H1 (cell line): Measurements from ENCODE around the gene SPACA7. TPM values are rescaled to one million over a fixed set of nuclear protein-coding genes. Genes with fewer than 3 reads are reported as not detected.

Experiments
- ASH2L ChIP-seq: fragments of 200-600, 300-600 bp; sonication (generic); IDR thresholded peaks from one replicate; pipeline ENCODE4 v1.7.1; 2017; ENCODE audit warnings: low read length
- BACH1 ChIP-seq: IDR thresholded peaks from 2 replicates; pipeline ENCODE4 v1.6.1; 2012; ENCODE audit warnings: low read length, improper control_type of control experiment
- CBX8 ChIP-seq: fragments of 300-800, 300-1000 bp; sonication (generic); IDR thresholded peaks from 2 replicates; pipeline ENCODE4 v1.7.1; 2016; ENCODE audit warnings: low read depth, low read length, borderline replicate concordance
- GABPA ChIP-seq: IDR thresholded peaks from 2 replicates; pipeline ENCODE4 v1.6.1; 2011; ENCODE audit warnings: mild to moderate bottlenecking, low read length, moderate library complexity, borderline replicate concordance; ENCODE audit not compliant: insufficient read depth
- POLR2A ChIP-seq, 2 experiments: IDR thresholded peaks; 1 replicate in 1 of 2; 2 replicates in 1 of 2; pipeline ENCODE4 v1.6.1; 2011; ENCODE audit warnings: low read depth in 2 of 2, low read length in 2 of 2, mild to moderate bottlenecking in 2 of 2; ENCODE audit errors: control extremely low read depth in 1 of 2
- POLR2AphosphoS5 ChIP-seq: IDR thresholded peaks from 2 replicates; pipeline ENCODE4 v1.6.1; 2011; ENCODE audit warnings: low read depth, low read length
- SIX5 ChIP-seq: IDR thresholded peaks from 2 replicates; pipeline ENCODE4 v1.6.1; 2011; ENCODE audit warnings: mild to moderate bottlenecking, low read depth, low read length
- polyA plus RNA-seq, 7 experiments: library from polyadenylated mRNA; depleted of rRNA in 3 of 7; stranded (reverse) in 5 of 7; unstranded in 2 of 7; fragments of >200 nt in 5 of 7; fragments of 200-250 nt in 2 of 7; gene quantifications; 1 replicate in 5 of 7; 2 replicates in 1 of 7; 4 replicates in 1 of 7; pipeline versions ENCODE4 v1.2.1 to v1.2.3, GENCODE V29; 2011 to 2013; ENCODE audit warnings: missing spikeins in 2 of 7, mixed read lengths in 2 of 7
- total RNA-seq: library from RNA; stranded (reverse); fragmentation: NEBNext Ultra II Directional; extraction: Animal tissue kit (Norgen Biotek cat#: 25700); gene quantifications from 2 replicates; pipeline ENCODE4 v1.2.1, GENCODE V29; 2021

Gene SPACA7
- total and polyA plus RNA-seq, 2 of the 8 experiments (the other 6 are each of a cell fraction or from before 2014, with no cell fraction given): not detected

- TF ChIP-seq BACH1 (no peak), GABPA (no peak), CBX8 (no peak), SIX5 (no peak), ASH2L (no peak), POLR2AphosphoS5 (no peak), POLR2A (IDR thresholded peaks at IDR 0.05; ENCODE audit: control extremely low read depth in 1 of 2, low read depth in 2 of 2, low read length in 2 of 2) (no peak)
Measured at GRCh38 chr13:112457081-112457480, 80.9 kb downstream of the SPACA7 start (continued).
